Liver (tissue), 9 donors: ENCODE data around the gene GRK1. TPM values are rescaled to one million over a fixed set of nuclear protein-coding genes. Genes with fewer than 3 reads are reported as not detected.

Experiments used
- DNase-seq: peaks from one replicate; pipeline ENCODE4 v3.0.0-alpha.2; 2017; ENCODE audit warnings: low spot score
- H3K27ac ChIP-seq, 2 donors: one replicate each; pipeline ENCODE4 v1.7.0; 2013; ENCODE audit warnings: inconsistent platforms in 2 of 2, low read length in 2 of 2, control low read depth in 1 of 2, low read depth in 1 of 2, mild to moderate bottlenecking in 1 of 2
- H3K27me3 ChIP-seq, 4 donors: one replicate each; pipeline versions ENCODE4 v1.6.1 to v1.7.0; 2013; ENCODE audit warnings: low read length in 3 of 4, inconsistent platforms in 1 of 4, mild to moderate bottlenecking in 1 of 4, moderate library complexity in 1 of 4; ENCODE audit not compliant: control insufficient read depth in 4 of 4, insufficient read depth in 4 of 4
- H3K36me3 ChIP-seq, 4 donors: one replicate each; pipeline versions ENCODE4 v1.6.1 to v1.7.0; 2013; ENCODE audit warnings: low read length in 3 of 4, mild to moderate bottlenecking in 3 of 4, low read depth in 1 of 4, moderate library complexity in 1 of 4; ENCODE audit not compliant: control insufficient read depth in 4 of 4, insufficient read depth in 3 of 4
- H3K4me1 ChIP-seq, 4 donors: one replicate each; pipeline versions ENCODE4 v1.6.1 to v1.7.0; 2013; ENCODE audit warnings: low read length in 3 of 4, mild to moderate bottlenecking in 3 of 4, moderate library complexity in 1 of 4; ENCODE audit not compliant: control insufficient read depth in 4 of 4, insufficient read depth in 4 of 4
- H3K4me3 ChIP-seq, 3 donors: one replicate each; pipeline versions ENCODE4 v1.6.1 to v1.7.0; 2013; ENCODE audit warnings: low read length in 3 of 3, control low read depth in 1 of 3, low read depth in 1 of 3, mild to moderate bottlenecking in 1 of 3
- H3K9ac ChIP-seq, 2 donors: one replicate each; pipeline ENCODE4 v1.7.0; 2013; ENCODE audit warnings: low read length in 2 of 2, mild to moderate bottlenecking in 2 of 2, moderate library complexity in 2 of 2, control low read depth in 1 of 2, low read depth in 1 of 2
- H3K9me3 ChIP-seq, 4 donors: one replicate each; pipeline versions ENCODE4 v1.6.1 to v1.7.0; 2013; ENCODE audit warnings: low read length in 3 of 4; ENCODE audit not compliant: control insufficient read depth in 4 of 4
- FOXA1 ChIP-seq: IDR thresholded peaks from 2 replicates; pipeline ENCODE4 v1.6.1; 2016; ENCODE audit warnings: antibody characterized with exemption
- HNF4A ChIP-seq, 2 donors: conservative IDR thresholded peaks; 2 replicates each; pipeline ENCODE4 v1.6.1; 2016; ENCODE audit warnings: antibody characterized with exemption in 2 of 2, mild to moderate bottlenecking in 2 of 2
- JUND ChIP-seq, 2 donors: IDR thresholded peaks; 2 replicates each; pipeline ENCODE4 v1.6.1; 2016; ENCODE audit warnings: antibody characterized with exemption in 2 of 2
- RAD21 ChIP-seq, 2 donors: IDR thresholded peaks; 2 replicates each; pipeline ENCODE4 v1.6.1; 2016; ENCODE audit warnings: antibody characterized with exemption in 2 of 2, mild to moderate bottlenecking in 2 of 2
- SP1 ChIP-seq: IDR thresholded peaks from 2 replicates; pipeline ENCODE4 v1.6.1; 2018; ENCODE audit warnings: antibody characterized with exemption, mild to moderate bottlenecking
- TAF1 ChIP-seq: conservative IDR thresholded peaks from 2 replicates; pipeline ENCODE4 v1.6.1; 2016; ENCODE audit warnings: antibody characterized with exemption, mild to moderate bottlenecking
- WGBS: extraction: QIAGEN DNeasy Blood & Tissue Kit; methylation state at CpG from one replicate; pipeline ENCODE4 v1.1.7; 2013; 5-methylcytosine and 5-hydroxymethylcytosine counted together
- polyA plus RNA-seq, 2 donors: library from polyadenylated mRNA; stranded (reverse) in 1 of 2; unstranded in 1 of 2; fragments of 200-250 nt in 1 of 2; fragments of >200 nt in 1 of 2; fragmentation: Nextera tagmentation in 1 of 2; extraction: Ambion mirVana in 1 of 2; gene quantifications; one replicate each; pipeline versions ENCODE4 v1.2.1 to v1.2.3, GENCODE V29; 2013 to 2015
- total RNA-seq, 2 donors: library from RNA; depleted of rRNA; stranded (reverse); fragments of >200 nt; gene quantifications; one replicate each; pipeline ENCODE4 v1.2.3, GENCODE V29; 2014
- TF ChIP-seq, protein P1 (sequence below): IDR thresholded peaks from 2 replicates; pipeline ENCODE4 v1.6.1; 2016; ENCODE audit warnings: antibody characterized with exemption
- TF ChIP-seq, protein P2 (sequence below): IDR thresholded peaks from 2 replicates; pipeline ENCODE4 v1.6.1; 2016; ENCODE audit warnings: antibody characterized with exemption, mild to moderate bottlenecking
- TF ChIP-seq, protein P3 (sequence below): fragments of 150-350 bp; IDR thresholded peaks from 2 replicates; pipeline ENCODE4 v1.5.1; 2017; ENCODE audit warnings: improper control_type of control experiment, low read depth, low read length; ENCODE audit not compliant: missing input control
- TF ChIP-seq, protein P4 (sequence below): IDR thresholded peaks from 2 replicates; pipeline ENCODE4 v1.6.1; 2016; ENCODE audit warnings: antibody characterized with exemption
- donor health status: healthy.
- donor health status: healthy.
- donor health status: healthy.
- donor health status: healthy.
- donor health status: healthy.

GRK1 gene
- total and polyA plus RNA-seq, 4 donors, result 0.05 TPM; not detected in 3

DNA sequence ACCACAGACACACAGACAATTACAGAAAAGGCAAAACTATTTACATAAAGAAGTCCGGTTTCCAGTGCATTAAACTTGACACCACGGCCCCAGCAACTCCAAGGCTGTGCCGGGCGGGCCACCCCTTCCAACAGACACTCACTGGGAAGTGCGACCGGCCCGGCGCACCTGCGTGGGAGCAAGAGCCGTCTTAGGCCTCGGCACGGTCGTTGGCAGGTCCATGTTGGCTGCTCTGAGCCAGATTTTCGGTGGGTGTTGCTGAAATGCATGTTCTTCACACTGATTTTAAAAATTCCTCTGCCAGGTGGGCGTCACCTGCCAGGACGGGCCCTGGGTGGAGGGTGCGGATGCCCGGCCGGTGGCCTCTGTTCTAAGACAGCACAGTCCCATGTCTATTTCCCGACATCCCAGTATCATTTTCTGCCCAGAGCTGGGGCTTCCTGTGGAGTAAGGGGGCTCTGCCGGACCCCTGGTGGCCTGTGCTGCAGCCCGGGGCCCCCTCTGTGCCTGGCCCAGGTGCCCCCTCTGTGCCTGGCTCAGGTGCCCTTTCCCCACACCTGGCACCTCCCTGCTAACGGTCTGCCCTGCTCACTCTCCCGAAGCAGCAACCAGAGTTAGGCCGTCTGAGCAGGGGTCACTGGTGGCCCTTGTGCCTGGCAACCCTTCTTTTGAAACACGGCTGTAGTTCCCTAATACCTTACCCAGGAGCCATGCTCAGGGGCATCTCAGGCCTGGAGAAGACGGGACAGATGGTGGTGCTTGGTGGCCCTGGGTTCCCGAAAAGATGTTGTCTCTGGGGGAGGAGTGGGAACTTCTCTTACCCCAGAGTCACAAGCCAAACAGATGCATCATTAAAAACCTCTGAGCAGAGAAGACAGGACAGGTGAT, 101.2 kb downstream of the GRK1 start:
- Histone ChIP-seq H3K9me3 (no peaks in the 10 kb centered on the region), H3K36me3 (peaks cover 0 to 3% (median 0%) of the 10 kb centered on the region in 4 donors), H3K9ac (no peak overlapping the region), H3K4me1 (no peaks in the 10 kb centered on the region), H3K4me3 (no peak overlapping the region), H3K27ac (no peak overlapping the region), H3K27me3 (no peaks in the 10 kb centered on the region)
- TF ChIP-seq, protein P1, sequence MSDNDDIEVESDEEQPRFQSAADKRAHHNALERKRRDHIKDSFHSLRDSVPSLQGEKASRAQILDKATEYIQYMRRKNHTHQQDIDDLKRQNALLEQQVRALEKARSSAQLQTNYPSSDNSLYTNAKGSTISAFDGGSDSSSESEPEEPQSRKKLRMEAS, result no peak
- TF ChIP-seq SP1 (no peak), RAD21 (IDR thresholded peaks at IDR 0.05) (no peak), FOXA1 (no peak)
- TF ChIP-seq, protein P2, sequence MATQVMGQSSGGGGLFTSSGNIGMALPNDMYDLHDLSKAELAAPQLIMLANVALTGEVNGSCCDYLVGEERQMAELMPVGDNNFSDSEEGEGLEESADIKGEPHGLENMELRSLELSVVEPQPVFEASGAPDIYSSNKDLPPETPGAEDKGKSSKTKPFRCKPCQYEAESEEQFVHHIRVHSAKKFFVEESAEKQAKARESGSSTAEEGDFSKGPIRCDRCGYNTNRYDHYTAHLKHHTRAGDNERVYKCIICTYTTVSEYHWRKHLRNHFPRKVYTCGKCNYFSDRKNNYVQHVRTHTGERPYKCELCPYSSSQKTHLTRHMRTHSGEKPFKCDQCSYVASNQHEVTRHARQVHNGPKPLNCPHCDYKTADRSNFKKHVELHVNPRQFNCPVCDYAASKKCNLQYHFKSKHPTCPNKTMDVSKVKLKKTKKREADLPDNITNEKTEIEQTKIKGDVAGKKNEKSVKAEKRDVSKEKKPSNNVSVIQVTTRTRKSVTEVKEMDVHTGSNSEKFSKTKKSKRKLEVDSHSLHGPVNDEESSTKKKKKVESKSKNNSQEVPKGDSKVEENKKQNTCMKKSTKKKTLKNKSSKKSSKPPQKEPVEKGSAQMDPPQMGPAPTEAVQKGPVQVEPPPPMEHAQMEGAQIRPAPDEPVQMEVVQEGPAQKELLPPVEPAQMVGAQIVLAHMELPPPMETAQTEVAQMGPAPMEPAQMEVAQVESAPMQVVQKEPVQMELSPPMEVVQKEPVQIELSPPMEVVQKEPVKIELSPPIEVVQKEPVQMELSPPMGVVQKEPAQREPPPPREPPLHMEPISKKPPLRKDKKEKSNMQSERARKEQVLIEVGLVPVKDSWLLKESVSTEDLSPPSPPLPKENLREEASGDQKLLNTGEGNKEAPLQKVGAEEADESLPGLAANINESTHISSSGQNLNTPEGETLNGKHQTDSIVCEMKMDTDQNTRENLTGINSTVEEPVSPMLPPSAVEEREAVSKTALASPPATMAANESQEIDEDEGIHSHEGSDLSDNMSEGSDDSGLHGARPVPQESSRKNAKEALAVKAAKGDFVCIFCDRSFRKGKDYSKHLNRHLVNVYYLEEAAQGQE, result no peak
- TF ChIP-seq, protein P3, sequence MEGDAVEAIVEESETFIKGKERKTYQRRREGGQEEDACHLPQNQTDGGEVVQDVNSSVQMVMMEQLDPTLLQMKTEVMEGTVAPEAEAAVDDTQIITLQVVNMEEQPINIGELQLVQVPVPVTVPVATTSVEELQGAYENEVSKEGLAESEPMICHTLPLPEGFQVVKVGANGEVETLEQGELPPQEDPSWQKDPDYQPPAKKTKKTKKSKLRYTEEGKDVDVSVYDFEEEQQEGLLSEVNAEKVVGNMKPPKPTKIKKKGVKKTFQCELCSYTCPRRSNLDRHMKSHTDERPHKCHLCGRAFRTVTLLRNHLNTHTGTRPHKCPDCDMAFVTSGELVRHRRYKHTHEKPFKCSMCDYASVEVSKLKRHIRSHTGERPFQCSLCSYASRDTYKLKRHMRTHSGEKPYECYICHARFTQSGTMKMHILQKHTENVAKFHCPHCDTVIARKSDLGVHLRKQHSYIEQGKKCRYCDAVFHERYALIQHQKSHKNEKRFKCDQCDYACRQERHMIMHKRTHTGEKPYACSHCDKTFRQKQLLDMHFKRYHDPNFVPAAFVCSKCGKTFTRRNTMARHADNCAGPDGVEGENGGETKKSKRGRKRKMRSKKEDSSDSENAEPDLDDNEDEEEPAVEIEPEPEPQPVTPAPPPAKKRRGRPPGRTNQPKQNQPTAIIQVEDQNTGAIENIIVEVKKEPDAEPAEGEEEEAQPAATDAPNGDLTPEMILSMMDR, result no peak
- no peak for DNase-seq
- WGBS, result 90% methylated on average over 28 of the region's 28 CpGs

DNA sequence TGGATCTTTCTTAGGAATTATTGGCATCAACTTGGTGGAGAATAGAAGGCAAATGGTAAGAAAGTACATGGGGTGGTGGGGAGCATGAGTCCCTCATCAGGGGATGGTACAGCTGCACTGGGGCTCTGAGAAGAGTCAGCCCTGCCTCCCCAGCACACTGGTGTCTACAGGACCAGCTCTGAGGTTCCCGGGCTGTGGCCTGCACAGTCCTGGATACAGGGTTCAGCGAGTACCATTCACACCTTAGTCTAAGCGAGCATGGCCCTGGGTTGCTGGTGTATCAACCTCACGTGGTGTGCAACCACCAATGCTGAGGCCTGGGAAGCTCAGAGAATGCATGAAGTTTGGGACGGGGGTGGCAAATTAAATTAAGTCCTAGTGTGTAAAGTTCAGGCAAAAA, 102.1 kb downstream of the GRK1 start:
- no peak for DNase-seq
- no peaks in the 10 kb centered on the region for H3K4me1 ChIP-seq
- H3K9ac ChIP-seq, result no peak overlapping the region
- no peaks in the 10 kb centered on the region for H3K36me3 ChIP-seq
- H3K9me3 ChIP-seq, result no peaks in the 10 kb centered on the region
- no peaks in the 10 kb centered on the region for H3K27me3 ChIP-seq
- TF ChIP-seq, protein P1, result no peak
- no peak for TF ChIP-seq HNF4A (conservative IDR thresholded peaks at IDR 0.05)
- TF ChIP-seq JUND (IDR thresholded peaks at IDR 0.05), result no peak
- TF ChIP-seq, protein P4, sequence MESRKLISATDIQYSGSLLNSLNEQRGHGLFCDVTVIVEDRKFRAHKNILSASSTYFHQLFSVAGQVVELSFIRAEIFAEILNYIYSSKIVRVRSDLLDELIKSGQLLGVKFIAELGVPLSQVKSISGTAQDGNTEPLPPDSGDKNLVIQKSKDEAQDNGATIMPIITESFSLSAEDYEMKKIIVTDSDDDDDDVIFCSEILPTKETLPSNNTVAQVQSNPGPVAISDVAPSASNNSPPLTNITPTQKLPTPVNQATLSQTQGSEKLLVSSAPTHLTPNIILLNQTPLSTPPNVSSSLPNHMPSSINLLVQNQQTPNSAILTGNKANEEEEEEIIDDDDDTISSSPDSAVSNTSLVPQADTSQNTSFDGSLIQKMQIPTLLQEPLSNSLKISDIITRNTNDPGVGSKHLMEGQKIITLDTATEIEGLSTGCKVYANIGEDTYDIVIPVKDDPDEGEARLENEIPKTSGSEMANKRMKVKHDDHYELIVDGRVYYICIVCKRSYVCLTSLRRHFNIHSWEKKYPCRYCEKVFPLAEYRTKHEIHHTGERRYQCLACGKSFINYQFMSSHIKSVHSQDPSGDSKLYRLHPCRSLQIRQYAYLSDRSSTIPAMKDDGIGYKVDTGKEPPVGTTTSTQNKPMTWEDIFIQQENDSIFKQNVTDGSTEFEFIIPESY, result no peak
- no peak for TF ChIP-seq TAF1
- no peak for TF ChIP-seq FOXA1
- TF ChIP-seq, protein P2, result no peak
- 83% methylated on average over 5 of the region's 5 CpGs for WGBS
- H3K27ac ChIP-seq, result no peak overlapping the region
- H3K4me3 ChIP-seq, result no peak overlapping the region
